GM12872 (cell line): Measurements from ENCODE around the gene FAAP20.
A peak's percentile ranks its signal among the peaks of the same experiment; 100 is the strongest.

Experiments
- TF ChIP-seq, protein P1 (sequence below): IDR thresholded peaks from 3 replicates; pipeline ENCODE4 v1.5.1; 2011; ENCODE audit warnings: low read depth, mild to moderate bottlenecking, low read length, moderate library complexity; ENCODE audit not compliant: insufficient read depth

FAAP20 gene

DNA sequence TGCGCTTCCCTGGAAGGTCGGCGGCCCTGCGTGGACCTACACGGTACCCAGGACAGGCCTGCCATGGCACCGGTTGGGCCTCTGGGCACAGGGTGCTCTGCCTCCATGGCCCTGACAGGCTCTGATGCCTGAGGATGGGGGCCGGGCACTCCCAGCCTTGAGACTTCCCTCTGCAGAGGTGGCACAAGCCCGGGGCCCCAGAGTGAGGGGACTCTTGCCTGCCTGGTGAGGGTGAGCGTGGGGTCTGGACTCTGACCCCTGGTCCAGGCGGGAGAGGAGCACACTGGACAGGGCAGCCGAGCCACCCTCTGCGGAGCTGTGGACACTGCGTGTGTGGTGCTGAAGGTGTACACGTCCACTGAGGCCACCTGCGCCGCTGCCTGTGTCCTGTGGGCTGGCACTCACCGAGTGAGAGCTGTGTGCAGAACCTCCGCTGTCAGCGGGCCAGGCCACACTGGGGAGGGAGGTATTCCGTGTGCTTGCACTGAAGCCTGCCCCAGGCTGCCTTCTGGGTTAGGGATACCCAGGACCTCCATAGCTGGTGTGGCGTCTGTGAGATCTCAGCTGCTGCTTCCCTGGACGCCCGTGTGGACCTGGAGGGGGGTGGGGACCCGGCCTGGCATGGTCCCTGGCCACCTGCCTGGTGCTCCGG, 43.9 kb upstream of the FAAP20 start:
- TF ChIP-seq, protein P1, sequence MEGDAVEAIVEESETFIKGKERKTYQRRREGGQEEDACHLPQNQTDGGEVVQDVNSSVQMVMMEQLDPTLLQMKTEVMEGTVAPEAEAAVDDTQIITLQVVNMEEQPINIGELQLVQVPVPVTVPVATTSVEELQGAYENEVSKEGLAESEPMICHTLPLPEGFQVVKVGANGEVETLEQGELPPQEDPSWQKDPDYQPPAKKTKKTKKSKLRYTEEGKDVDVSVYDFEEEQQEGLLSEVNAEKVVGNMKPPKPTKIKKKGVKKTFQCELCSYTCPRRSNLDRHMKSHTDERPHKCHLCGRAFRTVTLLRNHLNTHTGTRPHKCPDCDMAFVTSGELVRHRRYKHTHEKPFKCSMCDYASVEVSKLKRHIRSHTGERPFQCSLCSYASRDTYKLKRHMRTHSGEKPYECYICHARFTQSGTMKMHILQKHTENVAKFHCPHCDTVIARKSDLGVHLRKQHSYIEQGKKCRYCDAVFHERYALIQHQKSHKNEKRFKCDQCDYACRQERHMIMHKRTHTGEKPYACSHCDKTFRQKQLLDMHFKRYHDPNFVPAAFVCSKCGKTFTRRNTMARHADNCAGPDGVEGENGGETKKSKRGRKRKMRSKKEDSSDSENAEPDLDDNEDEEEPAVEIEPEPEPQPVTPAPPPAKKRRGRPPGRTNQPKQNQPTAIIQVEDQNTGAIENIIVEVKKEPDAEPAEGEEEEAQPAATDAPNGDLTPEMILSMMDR = no peak

DNA sequence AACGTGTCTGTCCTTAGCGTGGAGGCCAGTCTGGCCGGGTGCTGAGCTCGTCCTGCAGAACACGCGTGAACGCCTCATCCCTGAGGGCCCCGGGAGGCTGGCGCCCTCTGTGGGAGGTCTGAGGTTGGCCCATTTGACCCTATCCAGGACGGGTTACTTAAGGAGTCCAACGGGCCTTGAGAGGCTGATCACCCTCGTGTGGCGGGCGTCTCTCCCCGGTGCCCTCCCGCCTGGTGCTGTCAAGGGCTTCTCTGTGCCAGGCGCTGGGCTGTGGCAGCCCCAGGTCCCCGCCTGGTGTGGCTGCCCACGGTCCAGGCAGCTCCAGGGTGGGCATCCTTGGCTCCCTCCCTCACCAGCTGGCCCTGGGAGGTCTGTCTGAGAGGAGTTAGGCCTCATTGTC, 43.2 kb upstream of the FAAP20 start:
- TF ChIP-seq, protein P1 = 0 out of 3 replicates have a peak, but pooled peaks have one; percentile 6

DNA sequence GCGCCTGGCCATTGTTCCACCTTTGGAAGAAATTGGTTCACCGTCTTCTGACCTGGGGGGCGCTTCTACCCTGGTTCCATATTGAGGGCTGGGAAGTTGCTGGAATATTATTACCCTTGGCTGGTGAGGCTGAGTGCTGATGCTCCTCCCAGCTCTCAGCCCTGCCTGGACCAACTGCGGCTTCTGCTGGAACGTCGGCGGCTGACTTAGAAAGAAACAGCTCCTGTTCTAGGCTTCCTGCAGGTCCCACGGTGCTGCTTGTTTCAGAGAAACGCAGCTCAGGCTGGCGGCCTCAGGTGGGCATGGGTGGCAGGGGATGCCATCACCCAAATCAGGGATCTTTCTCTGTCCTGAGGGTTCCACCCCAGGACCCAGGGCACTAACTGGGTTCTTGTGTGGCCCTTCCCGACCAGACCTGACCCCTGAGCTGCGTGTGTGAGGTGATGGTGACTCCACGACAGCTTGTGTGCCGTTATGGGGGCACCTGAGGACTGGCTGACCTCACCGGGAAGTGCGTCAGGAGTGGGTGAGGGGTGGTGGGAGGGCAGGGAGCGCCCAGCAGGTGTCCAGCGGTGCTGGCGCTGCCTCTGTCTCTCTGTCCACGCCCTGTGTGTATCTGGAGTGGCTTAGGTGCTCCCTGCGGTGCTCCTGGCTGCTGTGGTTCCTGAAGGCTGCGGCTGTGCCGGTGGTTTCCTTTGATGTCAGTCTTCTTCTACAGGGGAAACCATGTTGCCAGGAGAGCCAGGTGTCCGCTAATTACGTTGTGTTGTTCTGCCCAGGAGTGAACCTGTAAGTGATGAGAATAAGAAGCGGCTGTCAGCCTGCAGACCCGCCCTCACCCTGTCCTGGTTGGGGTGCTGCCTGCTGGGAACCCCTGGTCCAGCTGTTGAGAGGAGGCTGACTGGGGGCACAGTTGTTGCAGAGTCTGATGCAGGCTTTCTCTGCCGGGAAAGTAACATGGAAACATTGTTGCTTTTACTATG, 42.4 kb upstream of the FAAP20 start:
- TF ChIP-seq, protein P1 = no peak

DNA sequence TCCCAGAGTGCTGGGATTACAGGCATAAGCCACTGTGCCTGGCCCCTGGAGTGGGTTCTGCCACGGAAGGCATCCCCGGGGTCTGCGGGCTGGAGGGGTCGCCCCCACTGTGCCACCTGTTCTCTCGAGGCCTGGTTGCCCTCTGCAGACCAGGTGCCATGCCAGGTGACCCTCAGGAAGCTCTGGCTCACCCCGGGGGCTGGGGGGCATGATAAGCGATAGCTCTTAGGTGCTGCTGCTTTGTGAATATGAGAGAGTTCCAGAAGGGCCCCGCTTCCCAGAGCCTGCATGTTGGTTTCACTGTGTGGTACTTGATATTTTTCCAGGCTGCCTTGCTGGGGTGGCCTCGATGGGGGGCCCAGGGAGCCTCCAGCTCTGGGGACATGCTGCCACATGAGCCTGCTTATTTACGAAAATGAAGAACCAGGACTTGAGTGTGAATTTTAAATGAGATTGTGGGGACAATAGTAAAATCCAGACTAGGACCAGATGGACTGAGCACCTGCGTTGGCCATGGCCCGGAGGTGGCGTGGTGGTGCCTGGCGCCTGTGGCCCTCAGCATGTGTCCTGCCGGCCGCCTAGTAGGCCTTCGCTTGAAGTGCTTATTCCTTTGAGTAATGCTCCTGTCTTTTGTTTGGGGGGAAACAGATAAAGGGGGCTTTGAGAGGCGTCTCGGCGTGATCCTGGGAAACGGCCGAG, 40.9 kb upstream of the FAAP20 start:
- TF ChIP-seq, protein P1 = no peak

DNA sequence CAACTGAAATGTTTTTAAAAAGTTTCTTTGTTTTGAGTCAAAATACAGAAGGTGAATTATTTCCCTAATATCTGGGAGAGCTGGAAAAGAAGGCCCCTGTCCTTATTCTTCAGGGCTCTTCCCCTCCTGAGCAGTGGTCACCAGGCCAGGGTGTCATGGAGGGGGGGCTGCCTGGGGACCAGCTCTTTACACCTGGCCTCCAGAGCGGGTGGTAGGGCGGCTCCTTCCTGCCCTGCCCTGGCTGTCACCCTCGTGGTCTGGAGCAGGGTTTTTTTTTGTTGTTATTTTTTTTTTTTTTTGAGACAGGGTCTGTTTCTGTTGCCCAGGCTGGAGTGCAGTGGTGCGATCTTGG, 40.2 kb upstream of the FAAP20 start:
- TF ChIP-seq, protein P1 = no peak

DNA sequence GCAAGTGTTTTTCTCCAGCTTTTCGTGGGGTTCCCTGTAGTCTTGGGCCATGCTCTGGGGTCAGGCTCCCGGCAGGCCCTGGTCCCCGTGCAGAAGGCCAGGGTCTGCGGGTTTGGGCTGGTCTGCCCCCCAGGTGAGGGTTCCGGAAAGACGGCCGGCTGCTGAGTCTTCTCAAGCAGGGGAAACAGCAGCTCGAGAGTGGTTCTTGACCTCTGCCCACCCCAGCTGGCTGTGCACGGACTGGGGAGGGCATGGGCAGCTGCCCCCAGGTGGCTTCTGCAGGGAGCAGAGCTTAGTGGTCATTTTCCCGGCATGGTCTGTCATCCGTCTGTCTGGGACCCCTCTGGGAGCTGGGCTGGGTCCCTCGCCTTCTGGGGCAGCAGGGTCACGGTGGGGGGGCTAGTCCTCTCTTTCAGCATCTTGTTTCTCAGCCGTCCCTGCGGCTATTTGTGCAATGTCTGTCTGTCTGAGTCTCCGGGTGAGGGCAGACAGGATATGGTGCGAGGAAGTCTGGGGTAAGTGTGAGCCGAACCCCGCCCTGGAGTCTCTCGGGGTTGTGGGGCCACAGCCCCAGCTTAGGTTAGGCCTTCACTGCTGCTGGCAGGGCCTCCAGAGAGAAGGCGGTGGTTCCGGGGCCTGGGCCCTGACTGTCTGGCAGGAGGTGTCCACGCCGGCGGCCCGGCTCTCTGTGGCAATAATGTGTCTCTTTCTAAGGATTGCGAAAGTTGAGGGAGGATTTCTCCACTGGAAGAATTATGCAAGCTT, 39.6 kb upstream of the FAAP20 start:
- TF ChIP-seq, protein P1 = no peak
